ENCODE measurements around the gene PTPRM. TPM values are rescaled to one million over a fixed set of nuclear protein-coding genes. Genes with fewer than 3 reads are reported as not detected.

Gene PTPRM
- polyA plus RNA-seq, 1 of the 3 experiments (the other 2 are of a cell fraction), result 16.0 TPM

DNA sequence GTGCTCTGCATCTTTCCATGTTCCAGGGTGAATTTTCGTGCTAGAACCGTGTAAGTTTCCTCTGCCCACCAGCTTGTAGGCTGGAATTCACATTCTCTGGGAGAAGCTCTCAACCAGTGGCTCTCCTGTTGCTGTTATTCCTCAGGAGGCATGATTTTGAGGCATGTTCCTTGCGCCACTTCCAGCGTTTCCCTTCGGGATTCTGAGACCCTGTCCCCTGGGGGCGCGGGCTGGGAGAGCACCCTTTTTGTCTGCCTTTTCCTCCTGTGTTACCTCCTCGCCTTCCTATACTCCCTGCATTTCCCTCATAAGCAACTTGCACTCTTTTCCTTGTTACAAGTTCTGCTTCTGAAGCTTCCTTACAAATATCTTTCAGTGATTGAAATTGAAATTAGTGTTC lies 156.4 kb downstream of the PTPRM start (continued):
- TF ChIP-seq, protein P1, sequence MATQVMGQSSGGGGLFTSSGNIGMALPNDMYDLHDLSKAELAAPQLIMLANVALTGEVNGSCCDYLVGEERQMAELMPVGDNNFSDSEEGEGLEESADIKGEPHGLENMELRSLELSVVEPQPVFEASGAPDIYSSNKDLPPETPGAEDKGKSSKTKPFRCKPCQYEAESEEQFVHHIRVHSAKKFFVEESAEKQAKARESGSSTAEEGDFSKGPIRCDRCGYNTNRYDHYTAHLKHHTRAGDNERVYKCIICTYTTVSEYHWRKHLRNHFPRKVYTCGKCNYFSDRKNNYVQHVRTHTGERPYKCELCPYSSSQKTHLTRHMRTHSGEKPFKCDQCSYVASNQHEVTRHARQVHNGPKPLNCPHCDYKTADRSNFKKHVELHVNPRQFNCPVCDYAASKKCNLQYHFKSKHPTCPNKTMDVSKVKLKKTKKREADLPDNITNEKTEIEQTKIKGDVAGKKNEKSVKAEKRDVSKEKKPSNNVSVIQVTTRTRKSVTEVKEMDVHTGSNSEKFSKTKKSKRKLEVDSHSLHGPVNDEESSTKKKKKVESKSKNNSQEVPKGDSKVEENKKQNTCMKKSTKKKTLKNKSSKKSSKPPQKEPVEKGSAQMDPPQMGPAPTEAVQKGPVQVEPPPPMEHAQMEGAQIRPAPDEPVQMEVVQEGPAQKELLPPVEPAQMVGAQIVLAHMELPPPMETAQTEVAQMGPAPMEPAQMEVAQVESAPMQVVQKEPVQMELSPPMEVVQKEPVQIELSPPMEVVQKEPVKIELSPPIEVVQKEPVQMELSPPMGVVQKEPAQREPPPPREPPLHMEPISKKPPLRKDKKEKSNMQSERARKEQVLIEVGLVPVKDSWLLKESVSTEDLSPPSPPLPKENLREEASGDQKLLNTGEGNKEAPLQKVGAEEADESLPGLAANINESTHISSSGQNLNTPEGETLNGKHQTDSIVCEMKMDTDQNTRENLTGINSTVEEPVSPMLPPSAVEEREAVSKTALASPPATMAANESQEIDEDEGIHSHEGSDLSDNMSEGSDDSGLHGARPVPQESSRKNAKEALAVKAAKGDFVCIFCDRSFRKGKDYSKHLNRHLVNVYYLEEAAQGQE (IDR thresholded peaks at IDR 0.05; ENCODE audit: low read depth, low read length), result no peak

- Histone ChIP-seq H3K27ac (ENCODE audit: low read depth in 2 of 2, low read length in 1 of 2) (no peak overlapping the region), H3K4me2 (no peak overlapping the region), H3K9ac (no peak overlapping the region), H3K27me3 (ENCODE audit: insufficient read depth) (no peaks in the 10 kb centered on the region), H4K20me1 (ENCODE audit: insufficient read depth) (no peaks in the 10 kb centered on the region), H3K79me2 (ENCODE audit: insufficient read depth) (no peaks in the 10 kb centered on the region), H3K4me3 (ENCODE audit: low read depth in 2 of 2, low read length in 1 of 2) (no peak overlapping the region), H2AFZ (ENCODE audit: low read depth) (no peak overlapping the region), H3K4me1 (ENCODE audit: control insufficient read depth in 1 of 2, insufficient read depth in 2 of 2, low read depth in 1 of 2, low read length in 1 of 2) (peaks cover 0 to 3% of the 10 kb centered on the region in 2 experiments; a peak in 1 of 4 replicates), H3K9me2 (no peaks in the 10 kb centered on the region), H3K36me3 (replicated peaks in 1 of 2; ENCODE audit: control insufficient read depth in 1 of 2, insufficient read depth in 2 of 2, low read length in 1 of 2) (no peaks in the 10 kb centered on the region), H3K9me3 (no peaks in the 10 kb centered on the region), H3F3A (replicated peaks; ENCODE audit: insufficient read depth) (no peaks in the 10 kb centered on the region)
- no peak for DNase-seq
- 53% methylated on average over 8 of the region's 9 CpGs for WGBS (ENCODE audit: low lambda C conversion rate)
- POLR2A ChIA-PET, result no interaction called here
- TF ChIP-seq MEF2A (IDR thresholded peaks at IDR 0.05; ENCODE audit: borderline replicate concordance, low read depth) (no peak), EP300 (IDR thresholded peaks at IDR 0.05; ENCODE audit: borderline replicate concordance in 1 of 2, low read depth in 1 of 2, low read length in 1 of 2) (no peak), TEAD4 (IDR thresholded peaks at IDR 0.05; ENCODE audit: borderline replicate concordance, insufficient read depth) (no peak), FOSL2 (IDR thresholded peaks at IDR 0.05; ENCODE audit: borderline replicate concordance, low read depth) (no peak), POLR2AphosphoS5 (IDR thresholded peaks at IDR 0.05; ENCODE audit: low read depth, low read length) (no peak), JUND (IDR thresholded peaks at IDR 0.05) (no peak), RFX5 (IDR thresholded peaks at IDR 0.05; ENCODE audit: low read length) (no peak), SIN3A (IDR thresholded peaks at IDR 0.05; ENCODE audit: borderline replicate concordance, low read depth, low read length) (no peak), RAD21 (IDR thresholded peaks at IDR 0.05; ENCODE audit: low read length) (no peak), NFIC (IDR thresholded peaks at IDR 0.05; ENCODE audit: borderline replicate concordance) (no peak)
- TF ChIP-seq, protein P2, sequence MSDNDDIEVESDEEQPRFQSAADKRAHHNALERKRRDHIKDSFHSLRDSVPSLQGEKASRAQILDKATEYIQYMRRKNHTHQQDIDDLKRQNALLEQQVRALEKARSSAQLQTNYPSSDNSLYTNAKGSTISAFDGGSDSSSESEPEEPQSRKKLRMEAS (IDR thresholded peaks at IDR 0.05; ENCODE audit: low read depth), result no peak
- TF ChIP-seq, protein P3, sequence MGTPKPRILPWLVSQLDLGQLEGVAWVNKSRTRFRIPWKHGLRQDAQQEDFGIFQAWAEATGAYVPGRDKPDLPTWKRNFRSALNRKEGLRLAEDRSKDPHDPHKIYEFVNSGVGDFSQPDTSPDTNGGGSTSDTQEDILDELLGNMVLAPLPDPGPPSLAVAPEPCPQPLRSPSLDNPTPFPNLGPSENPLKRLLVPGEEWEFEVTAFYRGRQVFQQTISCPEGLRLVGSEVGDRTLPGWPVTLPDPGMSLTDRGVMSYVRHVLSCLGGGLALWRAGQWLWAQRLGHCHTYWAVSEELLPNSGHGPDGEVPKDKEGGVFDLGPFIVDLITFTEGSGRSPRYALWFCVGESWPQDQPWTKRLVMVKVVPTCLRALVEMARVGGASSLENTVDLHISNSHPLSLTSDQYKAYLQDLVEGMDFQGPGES (IDR thresholded peaks at IDR 0.05; ENCODE audit: low read depth, low read length), result no peak
- CTCF ChIA-PET, result no interaction called here
Measured at GRCh38 chr18:7725473-7725872, 158.4 kb downstream of the PTPRM start.
